Pulmonary artery endothelial cell (primary cell): ENCODE data around the gene ANXA2. TPM values are rescaled to one million over a fixed set of nuclear protein-coding genes. Genes with fewer than 3 reads are reported as not detected.

Experiments
- DNase-seq: peaks from one replicate; pipeline ENCODE4 v3.0.0-alpha.2; 2011; ENCODE audit warnings: low read depth, low spot score
- total RNA-seq: library from RNA; depleted of rRNA; stranded (reverse); fragments of >200 nt; gene quantifications from 2 replicates; pipeline ENCODE4 v1.2.3, GENCODE V29; 2014

ANXA2 gene
- total RNA-seq, 1 donor from 2014 or later, result 5,562 TPM

GRCh38 chr15:60299452-60300047 lies 98.2 kb downstream of the ANXA2 start:
- no peak for DNase-seq

Other genes starting within 250 kb of the ANXA2 start
- 34.2 and 47.0 TPM in 2 replicates for gene ICE2, start 81.2 kb upstream of the ANXA2 start, total RNA-seq